Endothelial cell of umbilical vein (primary cell): Measurements from ENCODE around the gene STAC3. TPM values are rescaled to one million over a fixed set of nuclear protein-coding genes. Genes with fewer than 3 reads are reported as not detected.

Experiments used
- BruUV-seq: library from RNA; stranded (reverse); fragments of 400-500 nt; replicated peaks from 2 replicates; lab custom pipeline; 2021; lab: Mats Ljungman, UMichigan
- CTCF ChIA-PET: fragments of 300-600, 350-600 bp; sonication (Branson Sonifier 250); formaldehyde crosslinking; loops from one replicate; lab custom pipeline; 2021; ENCODE audit warnings: antibody characterized with exemption, inconsistent platforms; lab: Charles Lee
- POLR2A ChIA-PET: fragments of 300-600, 350-600 bp; sonication (Branson Sonifier 250); formaldehyde crosslinking; loops from one replicate; lab custom pipeline; 2021; ENCODE audit warnings: antibody characterized with exemption, inconsistent platforms; lab: Charles Lee
- DNase-seq: peaks from one replicate; pipeline ENCODE4 v3.0.0-alpha.2; 2011; ENCODE audit warnings: low read depth, low spot score
- FAIRE-seq: peaks from 2 replicates; lab custom pipeline; 2011; peaks lifted over from hg19 to GRCh38; lab: Jason Lieb, UNC
- H2AFZ ChIP-seq: 2 replicates; pipeline ENCODE4 v1.6.0; 2012; ENCODE audit warnings: low read depth, low read length, control low read depth, inconsistent platforms
- H3K27ac ChIP-seq: 2 replicates; pipeline ENCODE4 v1.5.1; 2011; ENCODE audit warnings: low read depth, mild to moderate bottlenecking, control low read depth, low read length, moderate library complexity; ENCODE audit not compliant: insufficient read depth
- H3K27me3 ChIP-seq, 2 experiments: 2 replicates each; pipeline versions ENCODE4 v1.6.0 to v1.6.1; 2011; ENCODE audit warnings: low read length in 2 of 2, mixed read lengths in 1 of 2; ENCODE audit not compliant: control insufficient read depth in 2 of 2, insufficient read depth in 2 of 2
- H3K36me3 ChIP-seq, 2 experiments: 2 replicates in 1 of 2; 3 replicates in 1 of 2; pipeline ENCODE4 v1.5.1; 2011; ENCODE audit warnings: low read length in 2 of 2, mild to moderate bottlenecking in 1 of 2, moderate library complexity in 1 of 2; ENCODE audit not compliant: control insufficient read depth in 2 of 2, insufficient read depth in 2 of 2; ENCODE audit errors: extremely low read depth in 1 of 2
- H3K4me1 ChIP-seq: 3 replicates; pipeline ENCODE4 v1.5.1; 2011; ENCODE audit warnings: mild to moderate bottlenecking, low read length; ENCODE audit not compliant: control insufficient read depth, insufficient read depth; ENCODE audit errors: extremely low read depth
- H3K4me2 ChIP-seq: 2 replicates; pipeline ENCODE4 v1.6.1; 2011; ENCODE audit warnings: low read length, control low read depth, mixed read lengths; ENCODE audit not compliant: insufficient read depth
- H3K4me3 ChIP-seq, 3 experiments: fragments of 200-600 bp in 1 of 3; sonication (generic), shearing (Covaris generic) in 1 of 3; replicated peaks in 1 of 3; 2 replicates each; pipeline ENCODE4 v1.5.1; 2011 to 2016; ENCODE audit warnings: control low read depth in 3 of 3, low read length in 3 of 3, mild to moderate bottlenecking in 2 of 3, inconsistent platforms in 1 of 3, low read depth in 1 of 3, moderate library complexity in 1 of 3; ENCODE audit not compliant: insufficient read depth in 1 of 3
- H3K79me2 ChIP-seq: 2 replicates; pipeline ENCODE4 v1.6.0; 2012; ENCODE audit warnings: low read length, inconsistent platforms; ENCODE audit not compliant: control insufficient read depth, insufficient read depth
- H3K9ac ChIP-seq: replicated peaks from 2 replicates; pipeline ENCODE3; 2011; ENCODE audit warnings: low read length, control low read depth; ENCODE audit not compliant: insufficient read depth; ENCODE audit errors: extremely low read depth
- H3K9me1 ChIP-seq: replicated peaks from 3 replicates; pipeline ENCODE4 v1.6.0; 2011; ENCODE audit warnings: mild to moderate bottlenecking, low read length; ENCODE audit not compliant: control insufficient read depth, insufficient read depth; ENCODE audit errors: extremely low read depth
- H3K9me3 ChIP-seq: replicated peaks from 2 replicates; pipeline ENCODE4 v1.5.1; 2012; ENCODE audit warnings: low read length, inconsistent platforms; ENCODE audit not compliant: control insufficient read depth, insufficient read depth
- H4K20me1 ChIP-seq: replicated peaks from 2 replicates; pipeline ENCODE3; 2011; ENCODE audit warnings: mild to moderate bottlenecking, low read length; ENCODE audit not compliant: control insufficient read depth, insufficient read depth; ENCODE audit errors: extremely low read depth
- EZH2 ChIP-seq: IDR thresholded peaks from 2 replicates; pipeline ENCODE4 v1.6.1; 2012; ENCODE audit warnings: borderline replicate concordance, low read depth, mild to moderate bottlenecking, moderate library complexity, low read length, inconsistent platforms; ENCODE audit not compliant: severe bottlenecking
- FOS ChIP-seq: IDR thresholded peaks from 2 replicates; pipeline ENCODE4 v1.6.1; 2011; ENCODE audit warnings: mild to moderate bottlenecking, low read length, moderate library complexity, borderline replicate concordance; ENCODE audit not compliant: insufficient read depth
- GATA2 ChIP-seq: IDR thresholded peaks from 2 replicates; pipeline ENCODE4 v1.7.0; 2011; ENCODE audit warnings: low read depth, mild to moderate bottlenecking, moderate library complexity, mixed read lengths, low read length; ENCODE audit not compliant: insufficient read length, insufficient read depth
- JUN ChIP-seq: IDR thresholded peaks from 2 replicates; pipeline ENCODE4 v1.6.1; 2011; ENCODE audit warnings: borderline replicate concordance, low read depth; ENCODE audit not compliant: insufficient read length, insufficient read depth
- MYC ChIP-seq: IDR thresholded peaks from one replicate; pipeline ENCODE4 v1.6.1; 2011; ENCODE audit warnings: mild to moderate bottlenecking, low read depth, low read length
- POLR2A ChIP-seq: IDR thresholded peaks from 2 replicates; pipeline ENCODE4 v1.6.1; 2012; ENCODE audit warnings: low read depth, mild to moderate bottlenecking, control low read depth, low read length
- POLR2AphosphoS5 ChIP-seq: IDR thresholded peaks from 2 replicates; pipeline ENCODE4 v1.6.1; 2012; ENCODE audit warnings: low read depth, mild to moderate bottlenecking, control low read depth, low read length, moderate library complexity; ENCODE audit not compliant: insufficient read depth
- dilution Hi-C: fragments of 300-500 bp; cut with MboI; formaldehyde crosslinking; loops from one replicate; pipeline ENCODE4 v1.15.0; 2019; ENCODE audit warnings: low sequenced_read_pairs; ENCODE audit not compliant: extremely low pct_ligation_motif_present
- intact Hi-C: fragments of 100-400 bp; cut with micrococcal nuclease; formaldehyde crosslinking; loops from one replicate; pipeline ENCODE4 v1.10.0; 2022
- polyA plus RNA-seq, 4 experiments: library from polyadenylated mRNA; depleted of rRNA in 3 of 4; stranded (reverse) in 3 of 4; unstranded in 1 of 4; fragments of >200 nt; gene quantifications; 2 replicates each; pipeline versions ENCODE4 v1.2.1 to v1.2.3, GENCODE V29; 2011 to 2012; ENCODE audit warnings: missing spikeins in 1 of 4
- total RNA-seq: library from RNA; stranded (reverse); gene quantifications from 2 replicates; pipeline ENCODE4 v1.2.3, GENCODE V29; 2021
- TF ChIP-seq, protein P1 (sequence below), 2 donors: IDR thresholded peaks; 1 replicate in 1 of 2; 2 replicates in 1 of 2; pipeline ENCODE4 v1.5.1; 2011; ENCODE audit warnings: low read length in 2 of 2, mild to moderate bottlenecking in 2 of 2, moderate library complexity in 2 of 2, control low read depth in 1 of 2, inconsistent platforms in 1 of 2, low read depth in 1 of 2; ENCODE audit not compliant: insufficient read depth in 1 of 2; ENCODE audit errors: extremely low read depth in 1 of 2
- TF ChIP-seq, protein P2 (sequence below): IDR thresholded peaks from 2 replicates; pipeline ENCODE4 v1.6.1; 2011; ENCODE audit not compliant: insufficient read depth, insufficient read length

The STAC3 gene
- total and polyA plus RNA-seq, 2 donors (not counting 3 experiments of a cell fraction or from before 2014, with no cell fraction given): 0.36 to 0.55 TPM

DNA sequence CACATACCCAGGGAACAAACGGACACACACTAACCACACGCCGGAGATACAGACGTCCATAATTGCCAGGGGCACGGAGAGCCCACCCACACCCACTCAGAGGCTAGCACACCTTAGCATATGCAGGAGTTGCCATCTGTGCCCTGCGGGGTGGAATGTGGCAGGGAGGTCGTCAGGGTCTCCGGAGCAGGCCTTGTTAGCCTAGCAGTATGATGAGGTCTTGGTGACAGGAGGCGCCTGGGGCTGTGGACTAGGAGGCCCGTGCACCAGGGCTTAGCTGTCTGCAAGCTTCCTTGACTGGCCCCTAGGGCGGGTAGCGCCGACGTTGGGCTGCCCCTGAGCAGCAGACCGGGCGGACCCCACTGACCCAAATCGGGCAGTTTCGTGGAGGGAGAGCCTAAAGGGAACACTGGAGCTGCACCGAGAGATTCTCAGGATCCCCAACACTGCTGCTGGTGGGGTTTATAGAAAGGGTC, 10.0 kb downstream of the STAC3 start:
- Histone ChIP-seq H3K27me3 (peaks cover 58% of the 10 kb centered on the region in 2 experiments), H3K27ac (no peak overlapping the region), H2AFZ (no peak overlapping the region), H3K4me3 (no peak overlapping the region), H3K36me3 (no peaks in the 10 kb centered on the region), H3K9me1 (no peaks in the 10 kb centered on the region), H3K9ac (no peak overlapping the region), H3K79me2 (no peaks in the 10 kb centered on the region), H3K4me1 (peaks cover 28% of the 10 kb centered on the region), H3K4me2 (no peak overlapping the region), H4K20me1 (no peaks in the 10 kb centered on the region), H3K9me3 (no peaks in the 10 kb centered on the region)
- POLR2A ChIA-PET: interaction anchor here (1.1 kb wide), 1 partner anchor 12 kb away, joined by 3 read pairs; the partner anchor contains the start of gene SHMT2
- intact Hi-C loops: loop anchor here (5.0 kb wide), 2 partner anchors 114 to 129 kb away; partner anchors contain the start of genes LRP1 and STAT6
- TF ChIP-seq EZH2 (no peak), FOS (no peak), POLR2A (no peak)
- DNase-seq: no peak
- no peak for FAIRE-seq
- dilution Hi-C loops: no loop called here
- CTCF ChIA-PET: interaction anchor here (0.9 to 10.7 kb wide), 8 partner anchors 10 to 239 kb away, joined by 3 to 214 read pairs (median 36); partner anchors contain the start of genes NXPH4, SHMT2 and STAC3
- BruUV-seq: no TSS peak

DNA sequence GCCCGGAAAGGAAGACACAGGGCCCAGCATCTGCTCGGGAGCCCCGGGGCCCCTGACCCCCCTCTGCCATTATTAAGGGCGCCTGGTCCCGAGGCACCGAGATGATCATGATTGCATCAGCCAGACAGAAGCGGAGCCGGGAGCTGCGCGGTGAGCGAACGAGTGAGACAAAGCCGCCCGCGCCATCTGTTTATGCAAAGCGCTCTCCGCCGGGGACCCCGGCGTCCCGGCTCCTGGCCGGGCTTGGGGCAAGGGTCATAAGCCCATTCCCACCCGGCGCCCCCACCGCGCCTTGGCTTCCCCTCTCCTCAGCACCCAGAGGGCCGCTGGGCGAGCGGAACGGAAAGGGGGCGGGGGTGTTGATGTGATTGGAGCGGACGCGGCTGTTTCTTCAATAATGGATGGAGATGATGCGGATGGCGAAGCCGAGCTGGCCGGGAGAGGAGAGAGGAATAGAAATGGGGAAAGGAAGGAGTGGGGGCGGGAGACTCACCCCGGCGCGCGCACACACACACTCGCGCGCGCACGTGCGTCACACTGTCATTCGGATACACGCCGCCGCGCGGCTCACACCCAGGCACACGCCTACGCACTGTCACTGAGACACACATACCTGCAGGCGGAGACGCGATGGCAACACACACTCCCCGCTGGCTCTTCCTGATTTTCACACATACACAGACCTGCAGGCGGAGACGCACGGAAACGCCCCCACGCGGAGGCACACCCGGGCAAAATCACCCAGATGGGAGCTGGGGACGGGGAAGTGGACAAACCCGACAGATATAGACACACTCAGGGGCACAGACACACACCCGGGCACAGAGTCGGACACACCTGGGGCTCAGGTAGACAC, 10.7 kb downstream of the STAC3 start:
- BruUV-seq: no TSS peak
- intact Hi-C loops: loop anchor here (5.0 kb wide), 2 partner anchors 113 to 128 kb away; partner anchors contain the start of genes LRP1 and STAT6

More for the DNA sequence above, 10.7 kb downstream of the STAC3 start:
- FAIRE-seq (no peak), DNase-seq (no peak)
- Histone ChIP-seq H3K27me3 (peaks cover 58% of the 10 kb centered on the region in 2 experiments), H2AFZ (peak overlapping the region; percentile 41), H3K4me2 (peak overlapping the region; percentile 72), H3K4me3 (peak overlapping the region; percentile 30 to 53 (median 40)), H3K9me1 (no peaks in the 10 kb centered on the region), H3K79me2 (no peaks in the 10 kb centered on the region), H3K9ac (no peak overlapping the region), H4K20me1 (no peaks in the 10 kb centered on the region), H3K4me1 (peaks cover 28% of the 10 kb centered on the region), H3K9me3 (no peaks in the 10 kb centered on the region), H3K27ac (no peak overlapping the region), H3K36me3 (no peaks in the 10 kb centered on the region)
- CTCF ChIA-PET: interaction anchor here (0.9 to 10.7 kb wide), 8 partner anchors 10 to 239 kb away, joined by 3 to 214 read pairs (median 36); partner anchors contain the start of genes NXPH4, SHMT2 and STAC3
- dilution Hi-C loops: no loop called here
- POLR2A ChIA-PET: interaction anchor here (1.1 kb wide), 1 partner anchor 11 kb away, joined by 3 read pairs; the partner anchor contains the start of gene SHMT2
- no peak for TF ChIP-seq GATA2
- TF ChIP-seq JUN: no peak
- TF ChIP-seq, protein P1, sequence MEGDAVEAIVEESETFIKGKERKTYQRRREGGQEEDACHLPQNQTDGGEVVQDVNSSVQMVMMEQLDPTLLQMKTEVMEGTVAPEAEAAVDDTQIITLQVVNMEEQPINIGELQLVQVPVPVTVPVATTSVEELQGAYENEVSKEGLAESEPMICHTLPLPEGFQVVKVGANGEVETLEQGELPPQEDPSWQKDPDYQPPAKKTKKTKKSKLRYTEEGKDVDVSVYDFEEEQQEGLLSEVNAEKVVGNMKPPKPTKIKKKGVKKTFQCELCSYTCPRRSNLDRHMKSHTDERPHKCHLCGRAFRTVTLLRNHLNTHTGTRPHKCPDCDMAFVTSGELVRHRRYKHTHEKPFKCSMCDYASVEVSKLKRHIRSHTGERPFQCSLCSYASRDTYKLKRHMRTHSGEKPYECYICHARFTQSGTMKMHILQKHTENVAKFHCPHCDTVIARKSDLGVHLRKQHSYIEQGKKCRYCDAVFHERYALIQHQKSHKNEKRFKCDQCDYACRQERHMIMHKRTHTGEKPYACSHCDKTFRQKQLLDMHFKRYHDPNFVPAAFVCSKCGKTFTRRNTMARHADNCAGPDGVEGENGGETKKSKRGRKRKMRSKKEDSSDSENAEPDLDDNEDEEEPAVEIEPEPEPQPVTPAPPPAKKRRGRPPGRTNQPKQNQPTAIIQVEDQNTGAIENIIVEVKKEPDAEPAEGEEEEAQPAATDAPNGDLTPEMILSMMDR (IDR thresholded peaks at IDR 0.05; ENCODE audit: extremely low read depth in 1 of 2, insufficient read depth in 1 of 2, low read depth in 1 of 2, low read length in 2 of 2): no peak
- no peak for TF ChIP-seq POLR2A
- TF ChIP-seq, protein P2, sequence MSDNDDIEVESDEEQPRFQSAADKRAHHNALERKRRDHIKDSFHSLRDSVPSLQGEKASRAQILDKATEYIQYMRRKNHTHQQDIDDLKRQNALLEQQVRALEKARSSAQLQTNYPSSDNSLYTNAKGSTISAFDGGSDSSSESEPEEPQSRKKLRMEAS: no peak
- no peak for TF ChIP-seq MYC
- no peak for TF ChIP-seq FOS
- no peak for TF ChIP-seq POLR2AphosphoS5
- TF ChIP-seq EZH2: no peak
